Myocyte (in vitro differentiated cells): Measurements from ENCODE around the gene PHACTR3. TPM values are rescaled to one million over a fixed set of nuclear protein-coding genes. Genes with fewer than 3 reads are reported as not detected.

Source experiments
- DNase-seq: peaks from one replicate; pipeline ENCODE4 v3.0.0-alpha.2; 2012; ENCODE audit warnings: low read depth
- total RNA-seq: library from RNA; depleted of rRNA; stranded (reverse); fragments of >200 nt; gene quantifications from 2 replicates; pipeline ENCODE4 v1.2.3, GENCODE V29; 2014

PHACTR3 gene
- total RNA-seq, 1 donor from 2014 or later: not detected

DNA sequence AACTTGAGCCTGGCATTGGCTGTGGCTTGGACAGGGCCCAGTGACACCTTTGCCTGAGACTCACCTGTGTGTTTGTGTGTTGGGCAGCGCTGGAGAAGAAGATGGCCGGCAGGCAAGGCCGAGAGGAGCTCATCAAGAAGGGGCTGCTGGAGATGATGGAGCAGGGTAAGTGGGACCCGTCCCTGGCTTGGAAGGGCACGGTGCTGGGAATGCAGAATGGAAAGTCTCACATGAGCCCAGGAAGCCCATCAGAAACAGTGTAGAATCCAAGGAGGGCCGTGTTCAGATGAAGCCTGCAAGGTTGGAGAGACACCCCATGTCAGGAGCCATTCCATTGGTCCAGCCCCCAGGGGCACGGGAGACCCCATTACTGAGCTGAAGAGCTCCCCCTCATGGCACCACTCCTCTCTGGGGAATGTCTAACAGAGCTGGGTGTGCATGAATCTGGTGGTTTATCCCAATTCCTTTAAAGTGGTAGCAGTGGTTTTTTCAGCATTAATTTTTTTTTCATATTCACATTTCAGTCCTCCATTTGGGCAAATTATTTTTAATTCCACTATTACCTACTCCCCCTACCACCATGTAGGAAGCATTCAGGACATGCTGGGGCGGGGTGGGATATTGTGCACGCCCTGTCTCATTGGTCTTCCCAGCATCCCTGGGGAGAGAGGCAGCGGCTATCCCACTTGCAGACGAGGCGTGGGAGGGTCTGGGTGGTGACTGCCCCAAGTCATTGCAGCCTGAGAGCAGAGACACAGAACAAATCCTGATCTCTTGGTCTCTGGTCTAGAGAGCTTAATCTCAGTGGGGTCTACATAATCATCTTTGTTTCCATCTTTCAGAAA lies 143.6 kb downstream of the PHACTR3 start:
- no peak for DNase-seq

DNA sequence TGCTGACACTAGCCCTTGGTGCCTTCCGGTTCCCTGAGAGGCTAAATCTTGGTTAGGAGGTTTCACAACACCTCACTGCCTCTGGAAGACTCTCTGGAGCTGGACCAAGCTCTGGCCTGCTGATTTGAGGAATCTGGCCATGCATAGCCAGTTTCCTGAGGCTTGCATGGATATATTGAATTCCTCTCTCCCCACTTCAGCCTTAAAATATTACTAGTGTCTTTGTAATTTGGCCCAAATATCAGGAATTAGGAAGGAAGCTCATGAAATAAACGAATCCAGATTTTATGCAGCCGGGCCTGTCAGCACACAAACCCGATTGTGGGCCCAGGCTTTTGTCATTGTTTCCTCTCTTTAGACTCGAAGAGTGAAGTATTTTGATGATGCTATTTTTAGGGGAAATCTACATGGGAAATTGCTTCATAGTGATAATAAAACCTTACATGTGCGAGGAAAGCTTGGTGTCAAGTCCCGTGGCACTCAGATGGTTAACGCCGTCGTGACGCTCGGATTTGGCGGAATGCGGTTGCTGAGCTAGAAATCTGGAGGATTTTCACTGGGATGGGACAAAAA lies 144.4 kb downstream of the PHACTR3 start:
- DNase-seq: no peak

DNA sequence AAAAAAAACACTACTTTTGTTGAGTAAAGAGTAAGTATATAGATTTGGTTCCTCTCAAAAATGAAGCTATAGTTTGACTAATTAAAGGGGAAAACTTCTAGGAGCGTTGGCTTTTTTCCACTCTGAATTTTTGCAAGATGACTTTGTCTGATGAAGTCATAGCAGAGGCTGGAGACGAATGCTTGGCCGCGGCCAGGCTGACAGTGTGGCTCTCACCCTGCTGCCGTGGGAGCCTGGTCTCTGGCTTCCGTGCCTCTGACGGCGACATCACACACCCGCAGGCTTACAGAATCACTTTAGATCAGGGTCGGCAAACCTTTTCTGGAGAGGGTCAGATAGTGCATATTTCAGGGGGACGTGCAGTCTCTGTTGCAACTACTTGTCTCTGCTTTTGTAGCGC lies 145.0 kb downstream of the PHACTR3 start:
- DNase-seq: no peak

DNA sequence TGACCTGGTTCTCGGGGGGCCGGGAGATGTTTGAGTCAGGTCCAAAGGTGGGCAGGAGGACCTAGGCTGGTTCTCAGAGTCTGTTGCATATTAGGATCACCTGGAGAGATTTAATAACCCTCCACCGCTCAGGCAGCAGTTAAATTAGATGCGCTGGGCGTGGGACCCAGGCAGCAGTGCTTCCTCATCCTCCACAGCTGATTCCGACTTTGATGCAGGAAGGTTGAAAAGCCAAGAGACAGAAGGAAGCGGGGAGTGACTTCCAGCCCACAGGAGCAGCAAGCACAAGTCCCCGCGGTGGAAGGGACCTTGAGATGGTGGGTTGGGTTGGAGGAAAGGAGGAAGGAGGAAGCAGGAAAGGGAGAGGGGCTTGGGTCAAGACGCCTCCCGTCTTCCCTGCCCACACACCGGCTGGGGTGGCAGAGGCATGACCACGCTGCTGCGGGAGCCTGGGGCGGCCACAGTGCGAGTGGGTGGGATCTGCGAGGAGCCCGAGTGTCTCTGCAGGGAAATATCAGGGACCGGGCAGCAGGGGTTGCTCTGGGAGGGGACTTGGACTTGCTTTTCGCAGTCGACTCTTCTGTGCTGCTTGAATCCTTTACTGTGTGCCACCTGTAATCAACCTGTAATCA lies 146.0 kb downstream of the PHACTR3 start:
- DNase-seq: no peak

DNA sequence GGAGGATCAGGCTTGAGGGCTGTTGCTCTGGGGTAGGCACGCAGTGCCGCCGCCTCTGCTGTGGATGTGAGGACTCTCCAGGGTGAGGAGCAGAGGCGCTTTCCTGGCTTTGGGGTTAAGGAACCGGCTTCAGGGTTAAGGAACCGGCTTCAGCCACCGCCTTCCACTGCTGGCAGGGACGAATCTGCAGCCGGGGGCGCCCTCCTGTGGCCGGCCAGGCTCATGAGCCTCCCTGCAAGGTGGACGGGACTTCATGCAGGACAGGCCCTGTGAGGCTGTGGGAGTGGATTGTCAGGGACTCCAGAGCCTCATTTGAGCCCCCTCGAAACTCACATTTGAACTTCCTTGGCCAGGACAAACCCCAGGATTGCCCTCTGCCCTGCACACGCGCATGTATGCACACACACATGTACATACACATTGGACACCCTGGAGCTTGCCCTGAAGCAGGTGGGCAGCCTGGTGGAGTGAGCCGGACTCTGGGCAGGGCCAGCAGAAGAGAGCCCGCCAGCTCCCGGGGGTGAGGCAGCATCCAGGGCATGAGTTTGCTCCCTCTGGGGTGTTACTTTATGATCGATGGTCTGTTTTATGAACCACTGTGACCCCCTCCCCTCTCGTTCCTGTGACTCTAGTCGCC lies 146.9 kb downstream of the PHACTR3 start:
- peak; percentile 19 for DNase-seq

DNA sequence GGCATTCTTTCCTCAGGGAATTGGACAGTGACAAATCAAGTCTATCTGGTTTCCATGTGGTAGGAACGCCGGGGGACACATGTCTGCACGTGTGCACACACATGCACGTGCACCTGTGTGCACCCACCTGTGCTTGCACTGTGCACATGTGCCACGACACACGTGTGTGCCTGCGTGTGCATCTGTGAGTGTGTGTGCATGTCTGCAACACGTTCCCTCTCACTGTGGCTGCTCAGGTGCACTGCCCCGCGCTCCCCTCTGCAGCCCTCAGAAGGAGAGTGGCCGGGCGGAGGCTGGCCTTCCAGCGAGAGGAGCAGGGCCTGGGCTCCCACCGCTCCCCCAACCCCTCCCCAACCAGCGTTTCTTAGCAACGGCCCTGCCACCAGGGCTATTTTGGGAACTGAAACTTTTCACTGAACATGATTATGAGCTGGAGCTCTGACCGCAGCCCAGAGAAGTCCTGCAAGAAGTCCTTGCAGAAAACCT lies 147.8 kb downstream of the PHACTR3 start:
- peak; percentile 13 for DNase-seq

DNA sequence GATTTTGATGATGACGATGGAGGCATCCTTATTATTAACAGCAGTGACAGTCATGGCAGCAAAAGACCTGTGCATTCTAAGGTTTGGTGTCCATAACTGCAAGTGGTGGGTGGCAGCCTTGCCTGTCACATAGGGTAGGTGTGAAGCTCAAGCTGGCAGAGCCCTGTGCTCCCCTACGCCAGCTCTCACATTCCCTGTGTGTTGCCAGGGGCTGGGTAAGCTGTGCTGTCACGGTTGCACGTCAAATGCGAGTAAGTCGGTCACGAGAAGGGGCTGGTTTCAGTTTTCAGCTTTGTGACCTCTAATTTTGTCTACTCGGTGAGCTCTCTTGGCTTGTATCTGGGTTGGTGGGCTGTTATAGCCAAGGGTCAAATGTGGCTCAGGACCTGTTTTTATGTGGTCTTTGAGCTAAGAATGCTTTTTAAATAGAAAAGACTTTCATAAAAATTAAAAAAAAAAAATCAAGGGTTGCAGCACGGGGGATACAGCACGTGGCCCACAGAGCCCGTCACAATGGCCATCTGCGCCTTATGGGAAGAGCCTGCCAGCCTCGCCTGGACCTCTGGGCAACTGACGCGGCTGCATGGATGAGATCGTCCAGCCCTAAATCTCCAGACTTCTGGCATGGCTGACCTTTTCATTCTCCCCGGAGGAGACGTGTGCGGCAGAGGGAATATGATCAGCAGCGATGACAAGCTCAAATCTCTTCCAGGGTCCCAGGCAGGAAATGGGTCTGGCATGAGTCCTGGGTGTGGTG lies 148.5 kb downstream of the PHACTR3 start:
- no peak for DNase-seq

DNA sequence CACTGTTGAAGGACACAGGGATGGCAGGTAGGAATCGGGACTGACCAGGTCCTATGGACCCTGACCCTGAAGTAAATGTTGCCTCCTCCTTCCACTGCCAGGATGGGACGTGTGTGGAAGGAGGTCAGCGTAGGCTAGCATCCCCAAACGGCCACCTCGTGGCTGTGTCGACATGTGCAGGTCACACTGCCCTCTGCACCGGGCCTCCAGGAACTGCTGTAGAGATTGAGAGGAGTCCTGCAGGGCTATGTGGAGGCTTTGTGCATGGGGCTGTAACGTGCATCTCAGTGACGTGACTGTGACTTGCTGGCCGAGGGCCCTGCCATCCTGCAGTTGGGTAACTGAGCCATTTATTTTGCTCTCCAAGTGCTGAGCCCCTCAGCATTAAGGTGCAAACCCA lies 149.5 kb downstream of the PHACTR3 start:
- no peak for DNase-seq

DNA sequence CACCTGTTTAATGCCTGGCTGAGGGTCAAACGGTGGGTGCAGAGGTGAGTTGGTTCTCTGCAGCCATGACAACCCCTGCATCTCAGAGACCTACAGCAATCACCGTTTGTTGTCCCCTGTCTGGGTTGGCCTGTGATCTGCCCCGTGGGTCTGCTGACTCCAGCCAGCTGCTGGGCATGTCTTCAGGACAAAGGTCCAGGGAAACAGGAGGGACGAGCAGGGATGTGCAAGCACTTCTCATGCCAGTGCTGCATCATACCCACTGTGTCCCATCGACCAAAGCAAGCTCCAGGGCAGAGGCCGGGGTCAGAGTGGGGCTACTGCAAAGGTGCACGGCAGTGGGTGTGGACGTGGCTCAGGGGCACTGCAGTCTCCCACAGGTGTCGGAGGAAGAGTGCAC lies 150.2 kb downstream of the PHACTR3 start:
- DNase-seq: no peak

DNA sequence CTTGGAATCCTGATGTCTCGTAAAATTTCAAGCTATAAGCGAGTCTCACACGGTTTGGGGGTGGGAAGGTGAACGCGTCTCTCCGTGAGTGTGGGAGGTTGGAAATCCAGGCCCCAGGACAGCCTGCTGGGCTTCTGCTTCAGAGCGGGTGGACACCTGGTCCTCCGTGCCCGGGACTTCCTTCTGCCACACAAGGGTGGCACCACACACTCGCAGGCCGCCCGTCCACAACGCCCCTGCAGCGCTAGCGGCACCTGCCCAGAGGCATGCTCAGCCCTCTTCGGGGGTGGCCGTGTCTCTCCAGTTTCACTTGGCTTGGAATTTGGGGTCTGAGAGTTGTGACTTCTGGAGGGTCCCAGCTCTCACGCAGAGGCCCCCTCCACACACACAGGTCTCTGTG lies 151.9 kb downstream of the PHACTR3 start:
- DNase-seq: no peak

DNA sequence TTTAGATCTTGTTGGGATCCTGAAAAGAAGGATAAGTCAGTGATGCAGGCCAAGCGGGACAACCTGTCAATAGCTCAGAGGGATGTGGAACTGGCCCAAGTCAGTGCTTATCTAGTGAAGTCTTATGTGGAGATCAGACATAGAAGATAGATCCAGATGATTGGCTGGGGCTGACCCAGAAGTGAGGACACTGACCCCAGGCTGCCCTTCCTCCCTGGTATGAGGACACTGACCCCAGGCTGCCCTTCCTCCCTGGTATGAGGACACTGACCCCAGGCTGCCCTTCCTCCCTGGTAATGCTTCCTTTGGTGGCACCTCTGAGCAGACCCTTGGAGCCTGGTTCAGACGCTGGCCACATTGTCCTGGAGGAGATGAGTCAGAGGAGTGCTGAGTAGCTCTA lies 159.7 kb downstream of the PHACTR3 start:
- DNase-seq: no peak

DNA sequence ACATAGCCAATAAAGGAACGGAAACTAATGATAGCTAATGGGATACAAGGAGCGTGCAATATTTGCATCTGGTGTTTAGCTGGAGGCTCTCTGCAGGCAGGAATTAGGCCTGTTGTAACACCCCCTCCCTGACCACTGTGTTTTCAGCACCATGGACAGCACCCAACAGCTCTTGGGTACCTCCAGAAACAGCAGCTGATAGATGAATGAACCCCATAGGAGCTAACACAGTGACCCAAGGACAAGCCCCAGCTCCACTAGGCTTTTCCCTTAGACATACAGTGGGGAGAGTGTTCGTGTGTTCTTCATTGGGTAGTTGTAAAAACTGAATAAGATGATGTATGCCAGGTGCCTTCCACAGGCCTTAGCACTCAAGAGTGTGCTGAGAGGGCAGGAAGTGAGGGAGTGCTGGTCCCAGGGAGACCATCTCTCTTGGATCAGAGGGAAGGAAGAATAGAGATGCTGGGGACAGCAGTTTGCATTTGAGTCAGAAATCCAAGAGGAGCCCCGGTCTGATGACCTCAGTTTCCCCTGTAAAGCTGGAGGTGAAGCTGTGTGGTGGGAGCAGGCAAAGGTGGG lies 161.3 kb downstream of the PHACTR3 start:
- DNase-seq: no peak

DNA sequence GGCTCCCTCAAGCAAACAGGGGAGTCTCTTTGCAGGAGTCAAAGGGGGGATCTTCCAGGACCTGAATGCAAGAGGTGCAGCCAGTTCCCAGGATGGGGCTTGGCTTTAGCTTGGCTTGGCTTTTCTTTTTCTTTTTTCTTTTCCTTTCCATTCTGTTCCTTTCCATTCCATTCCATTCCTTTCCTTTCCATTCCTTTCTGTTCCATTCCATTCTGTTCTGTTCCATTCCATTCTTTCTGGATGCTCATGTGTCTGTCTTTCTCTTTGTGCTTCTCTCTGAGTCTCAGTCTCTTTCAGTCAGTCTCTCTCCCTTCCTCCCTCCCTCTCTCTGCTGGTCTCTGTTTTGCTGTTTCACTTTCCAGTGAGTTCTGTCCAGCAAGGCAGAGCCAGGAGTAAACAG lies 163.3 kb downstream of the PHACTR3 start:
- no peak for DNase-seq

DNA sequence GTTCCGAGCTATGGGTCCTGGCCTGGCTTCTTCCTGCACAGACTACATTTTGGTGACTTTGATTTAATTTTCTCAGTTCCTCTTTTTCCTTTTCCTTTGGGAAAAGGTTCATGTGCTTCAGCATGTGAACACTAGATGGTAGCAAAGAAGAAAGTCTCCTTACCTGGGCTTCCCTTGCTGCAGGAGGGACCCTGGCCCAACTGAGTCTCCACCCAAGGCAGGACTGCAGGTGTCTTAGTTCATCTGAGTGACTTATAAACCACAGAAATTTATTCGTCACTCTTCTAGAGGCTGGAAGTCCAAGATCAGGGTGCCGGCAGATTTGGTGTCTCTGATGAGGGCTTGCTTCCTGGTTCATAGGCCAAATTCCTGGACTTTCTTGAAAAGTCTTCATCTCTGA lies 165.9 kb downstream of the PHACTR3 start:
- DNase-seq: no peak

DNA sequence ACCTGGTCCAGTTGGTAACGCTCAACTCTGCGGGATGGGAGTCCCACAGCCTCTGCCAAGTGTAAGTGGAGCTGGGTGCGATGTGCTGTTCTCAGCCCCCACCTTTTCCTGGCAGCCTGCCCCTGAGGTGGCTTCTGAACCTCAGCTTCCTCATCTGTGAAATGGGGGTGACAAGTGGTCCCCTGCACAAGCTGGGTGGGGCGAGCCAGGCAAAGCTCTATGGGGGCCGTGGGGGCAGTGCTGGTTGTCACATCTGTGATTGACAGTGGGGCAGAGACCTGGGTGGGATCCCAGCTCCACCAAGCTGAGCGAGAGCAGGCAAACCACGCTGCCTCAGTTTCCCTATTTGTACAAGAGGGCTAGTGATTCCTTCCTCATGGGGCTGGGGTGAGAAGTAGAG lies 166.5 kb downstream of the PHACTR3 start:
- no peak for DNase-seq

DNA sequence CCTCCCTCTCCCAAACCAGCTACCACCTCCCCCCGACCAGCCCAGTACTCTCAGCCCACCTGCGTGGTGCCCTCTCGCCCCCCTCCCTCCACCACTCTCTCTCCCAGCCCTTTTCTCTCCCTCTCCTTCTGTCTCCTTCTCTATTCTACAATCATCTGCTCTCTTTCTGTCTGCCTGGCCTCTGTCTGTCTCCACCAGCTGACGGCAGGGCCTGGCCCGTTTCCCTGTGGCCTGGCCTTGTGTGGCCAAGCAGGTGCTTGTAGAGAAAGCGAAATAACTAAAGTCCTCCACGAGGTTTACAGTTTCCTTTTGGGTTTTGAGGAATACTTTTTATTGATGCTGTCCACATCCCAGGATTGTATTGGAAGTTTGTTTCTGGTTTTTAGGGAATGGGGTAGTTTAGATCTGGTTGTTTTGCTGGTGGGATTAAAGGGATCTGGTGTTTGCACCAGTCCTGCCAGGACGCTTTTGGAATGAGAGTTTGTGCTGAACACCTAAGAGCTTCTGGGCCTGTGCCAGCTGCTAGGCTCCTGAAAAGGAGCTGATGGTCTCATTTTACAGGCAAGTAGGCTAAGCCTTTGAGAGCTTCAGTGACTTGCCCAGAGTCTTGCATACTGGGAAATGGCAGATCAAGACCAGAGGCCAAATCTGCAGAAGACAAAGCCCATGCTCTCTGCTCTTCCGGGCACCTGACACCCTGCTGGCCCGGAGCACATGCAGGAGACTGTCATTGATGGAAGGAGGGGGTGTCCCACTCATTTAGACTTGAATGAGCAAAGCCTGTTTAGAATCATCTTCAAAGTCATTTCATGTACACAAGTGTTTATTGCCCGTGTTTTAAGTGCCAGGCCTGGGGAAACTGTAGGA lies 167.4 kb downstream of the PHACTR3 start:
- DNase-seq: peak; percentile 51

DNA sequence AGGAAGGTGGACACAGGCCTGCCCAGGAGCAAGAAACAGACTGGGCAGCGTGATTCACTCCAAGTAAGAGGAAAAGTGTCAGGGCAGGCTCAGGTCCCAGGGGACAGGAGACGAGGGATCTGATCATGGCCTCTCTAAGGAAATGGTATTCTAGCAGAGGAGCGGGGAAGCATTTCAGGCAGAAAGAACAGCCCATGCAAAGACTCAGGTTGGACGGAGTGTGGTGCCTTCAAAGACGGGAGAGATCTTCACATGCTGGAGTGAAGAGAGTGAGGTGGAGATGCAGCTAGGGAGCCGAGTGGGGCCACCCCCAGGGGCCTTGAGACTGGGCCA lies 168.0 kb downstream of the PHACTR3 start:
- no peak for DNase-seq

DNA sequence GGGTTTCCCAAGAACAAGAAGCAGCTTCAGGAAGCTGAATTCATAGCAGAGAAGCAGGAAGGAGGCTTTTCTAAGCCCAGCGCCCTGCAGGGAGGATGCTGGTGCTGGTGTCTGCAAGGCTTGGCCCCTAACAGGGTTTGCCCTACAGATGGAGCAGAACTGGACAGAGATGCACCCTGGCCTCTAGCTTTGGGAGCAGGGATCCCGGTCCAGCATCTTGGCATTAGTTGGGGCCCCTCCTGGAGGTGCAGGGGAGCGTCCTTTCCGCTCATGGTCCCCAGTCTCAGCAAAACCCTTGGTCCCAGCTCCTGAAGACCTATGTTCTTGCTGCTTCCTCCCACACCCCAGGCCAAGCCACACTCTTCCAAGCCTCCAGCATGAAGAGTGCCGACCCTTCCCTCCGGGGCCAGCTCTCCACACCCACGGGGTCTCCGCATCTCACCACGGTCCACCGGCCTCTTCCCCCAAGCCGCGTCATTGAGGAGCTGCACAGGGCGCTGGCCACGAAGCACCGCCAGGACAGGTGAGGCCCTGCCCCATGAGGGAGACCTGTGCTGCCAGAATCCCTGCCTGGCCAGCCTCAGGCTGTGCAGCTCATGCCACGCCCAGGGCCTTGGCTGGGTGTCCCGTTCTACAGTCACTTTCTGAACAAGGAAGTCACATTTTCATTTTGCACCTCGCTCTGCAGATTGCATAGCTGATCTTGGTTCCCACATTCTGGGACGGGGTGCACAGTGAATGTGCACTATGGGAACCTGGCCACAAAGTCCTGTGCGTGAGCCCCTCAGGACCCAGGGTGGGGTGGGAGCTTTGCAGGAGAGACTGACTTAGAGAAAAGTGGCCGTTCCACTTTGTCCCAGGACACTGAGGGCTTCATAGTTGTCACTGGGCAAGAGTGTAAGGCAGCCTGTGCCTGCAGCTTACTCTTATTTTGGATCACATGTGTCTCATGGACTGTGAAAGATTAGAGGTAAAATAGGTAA lies 168.9 kb downstream of the PHACTR3 start:
- DNase-seq: no peak

DNA sequence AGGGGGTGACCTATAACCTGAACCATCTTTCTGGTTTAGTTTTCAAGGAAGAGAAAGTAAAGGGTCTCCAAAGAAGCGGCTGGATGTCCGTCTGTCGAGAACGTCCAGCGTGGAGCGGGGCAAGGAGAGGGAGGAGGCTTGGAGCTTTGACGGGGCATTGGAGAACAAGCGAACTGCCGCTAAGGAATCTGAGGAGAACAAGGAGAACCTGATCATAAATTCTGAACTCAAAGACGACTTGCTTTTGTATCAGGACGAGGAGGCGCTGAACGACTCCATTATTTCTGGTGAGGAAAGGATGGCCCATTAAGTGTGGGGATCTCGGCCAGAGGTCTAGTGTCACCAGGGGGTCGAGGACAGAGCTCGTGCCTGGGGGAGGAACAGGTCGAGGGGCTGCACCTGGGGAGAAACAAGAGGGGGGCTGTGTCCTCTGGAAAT lies 169.9 kb downstream of the PHACTR3 start:
- DNase-seq: no peak
